HT1080 (cell line): ENCODE measurements around the gene DNAJC13. TPM values are rescaled to one million over a fixed set of nuclear protein-coding genes. Genes with fewer than 3 reads are reported as not detected.
A peak's percentile ranks its signal among the peaks of the same experiment; 100 is the strongest.
"Not testable (repeated sequence)": the region's sequence is repeated elsewhere in the genome, so short reads cannot be mapped to it uniquely, and the experiment has no call there.

Experiments used
- DNase-seq: peaks from one replicate; pipeline ENCODE4 v3.0.0-alpha.2; 2015; ENCODE audit warnings: low read depth
- polyA plus RNA-seq, 2 experiments: library from polyadenylated mRNA; depleted of rRNA; stranded (reverse); fragments of >200 nt; gene quantifications; 2 replicates each; pipeline ENCODE4 v1.2.3, GENCODE V29; 2015
- total RNA-seq: library from RNA; depleted of rRNA; stranded (reverse); fragments of >200 nt; shearing (Covaris generic); gene quantifications from 2 replicates; pipeline ENCODE4 v1.2.3, GENCODE V29; 2014; rRNA removed

Gene DNAJC13
- total RNA-seq: 51.7 and 52.5 TPM in 2 replicates
- polyA plus RNA-seq (2015; cell fraction: cytosol; rRNA removed): 24.7 and 36.2 TPM in 2 replicates
- polyA plus RNA-seq (2015; cell fraction: nucleus; rRNA removed): 66.8 and 72.5 TPM in 2 replicates

GRCh38 chr3:132416807-132417694, at the start of gene DNAJC13:
Gene DNAJC13, plus strand, starts transcription at chr3:132417502. Its CDS starts 17,049 bp downstream, at chr3:132434551.
- peak; percentile 93 for DNase-seq

GRCh38 chr3:132368515-132368914, 48.8 kb upstream of the DNAJC13 start:
- DNase-seq: no peak

- no peak for DNase-seq
Measured at GRCh38 chr3:132368962-132369361, 48.3 kb upstream of the DNAJC13 start.

- not testable (repeated sequence) for DNase-seq
Measured at GRCh38 chr3:132376945-132377354, 40.4 kb upstream of the DNAJC13 start.

- no peak for DNase-seq
Measured at GRCh38 chr3:132378048-132378762, 39.1 kb upstream of the DNAJC13 start.

- DNase-seq: no peak
Measured at GRCh38 chr3:132378846-132379245, 38.5 kb upstream of the DNAJC13 start.

GRCh38 chr3:132380920-132381319, 36.4 kb upstream of the DNAJC13 start:
- DNase-seq: no peak

GRCh38 chr3:132381348-132381944, 35.9 kb upstream of the DNAJC13 start:
- no peak for DNase-seq

GRCh38 chr3:132382267-132382666, 35.0 kb upstream of the DNAJC13 start:
- no peak for DNase-seq

GRCh38 chr3:132382688-132383194, 34.6 kb upstream of the DNAJC13 start:
- no peak for DNase-seq

GRCh38 chr3:132386259-132386658, 31.0 kb upstream of the DNAJC13 start:
- no peak for DNase-seq

- not testable (repeated sequence) for DNase-seq
Measured at GRCh38 chr3:132392675-132393074, 24.6 kb upstream of the DNAJC13 start.

GRCh38 chr3:132394320-132394719, 23.0 kb upstream of the DNAJC13 start:
- no peak for DNase-seq

GRCh38 chr3:132395126-132395525, 22.2 kb upstream of the DNAJC13 start:
- DNase-seq: no peak

GRCh38 chr3:132396255-132396654, 21.0 kb upstream of the DNAJC13 start:
- DNase-seq: no peak

- peak; percentile 44 for DNase-seq
Measured at GRCh38 chr3:132396776-132397175, 20.5 kb upstream of the DNAJC13 start.

GRCh38 chr3:132399054-132399929, 18.0 kb upstream of the DNAJC13 start:
- peak; percentile 39 for DNase-seq

GRCh38 chr3:132401255-132401654, 16.0 kb upstream of the DNAJC13 start:
- DNase-seq: no peak

GRCh38 chr3:132404276-132404675, 13.0 kb upstream of the DNAJC13 start:
- no peak for DNase-seq

- no peak for DNase-seq
Measured at GRCh38 chr3:132405188-132405587, 12.1 kb upstream of the DNAJC13 start.
